ENCODE results near the gene SLC4A5. TPM values are rescaled to one million over a fixed set of nuclear protein-coding genes. Genes with fewer than 3 reads are reported as not detected.

Gene SLC4A5
- total and polyA plus RNA-seq, 2 of the 8 experiments (the other 6 are each of a cell fraction or from before 2014, with no cell fraction given), result 0.42 to 0.52 TPM

- TF ChIP-seq SIN3A (conservative IDR thresholded peaks at IDR 0.05 in 1 of 2, IDR thresholded peaks at IDR 0.05 in 1 of 2; ENCODE audit: low read depth in 1 of 2, low read length in 2 of 2), result peak; percentile 79 to 82; a peak in 2 of 4 replicates
- TF ChIP-seq NRF1 (IDR thresholded peaks at IDR 0.05; ENCODE audit: low read depth, low read length), result no peak
- TF ChIP-seq SAP30 (IDR thresholded peaks at IDR 0.05; ENCODE audit: insufficient read depth, insufficient replicate concordance, low read length), result peak; percentile 61
- TF ChIP-seq SIRT6 (IDR thresholded peaks at IDR 0.05; ENCODE audit: low read length), result no peak
- no peak for TF ChIP-seq POU5F1 (IDR thresholded peaks at IDR 0.05; ENCODE audit: low read depth, low read length)
- TF ChIP-seq YY1 (IDR thresholded peaks at IDR 0.05; ENCODE audit: low read depth, low read length), result no peak
- TF ChIP-seq JUN (IDR thresholded peaks at IDR 0.05; ENCODE audit: low read depth, low read length), result no peak
- TF ChIP-seq GTF2F1 (IDR thresholded peaks at IDR 0.05; ENCODE audit: borderline replicate concordance, low read depth, low read length), result no peak
- no peak for TF ChIP-seq POLR2AphosphoS5 (IDR thresholded peaks at IDR 0.05; ENCODE audit: low read depth, low read length)
- no peak for TF ChIP-seq CTBP2 (IDR thresholded peaks at IDR 0.05; ENCODE audit: borderline replicate concordance, insufficient read depth, insufficient read length, low read length)
- TF ChIP-seq NANOG (IDR thresholded peaks at IDR 0.05; ENCODE audit: insufficient read depth, low read depth, low read length, poor library complexity, severe bottlenecking), result no peak
- no peak for TF ChIP-seq CBX8 (IDR thresholded peaks at IDR 0.05; ENCODE audit: borderline replicate concordance, low read depth, low read length)
- TF ChIP-seq EGR1 (IDR thresholded peaks at IDR 0.05; ENCODE audit: borderline replicate concordance, low read depth, low read length), result peak; percentile 40
- no peak for TF ChIP-seq HDAC2 (IDR thresholded peaks at IDR 0.05; ENCODE audit: borderline replicate concordance in 1 of 2, low read depth in 2 of 2, low read length in 2 of 2)
- TF ChIP-seq BRCA1 (IDR thresholded peaks at IDR 0.05; ENCODE audit: low read depth, low read length), result no peak
- no peak for TF ChIP-seq TCF12 (IDR thresholded peaks at IDR 0.05; ENCODE audit: low read depth, low read length)
- TF ChIP-seq SP4 (IDR thresholded peaks at IDR 0.05; ENCODE audit: low read length), result no peak
- no peak for TF ChIP-seq ATF2 (IDR thresholded peaks at IDR 0.05; ENCODE audit: low read length)
These were observed 36.9 kb upstream of the SLC4A5 start, which contains the start of gene DCTN1 (continued) for GRCh38 chr2:74379851-74380789.

Data from H1 (cell line).